Epithelial cell of proximal tubule (primary cell): ENCODE results near the gene TMPRSS3. TPM values are rescaled to one million over a fixed set of nuclear protein-coding genes. Genes with fewer than 3 reads are reported as not detected.

Experiments
- DNase-seq: peaks from one replicate; pipeline ENCODE4 v3.0.0-alpha.2; 2011; ENCODE audit warnings: low read depth
- H3K4me3 ChIP-seq: 2 replicates; pipeline ENCODE4 v1.5.1; 2011; ENCODE audit warnings: low read depth, mild to moderate bottlenecking, low read length
- CTCF ChIP-seq: conservative IDR thresholded peaks from 2 replicates; pipeline ENCODE4 v1.5.1; 2012; ENCODE audit warnings: low read depth, mild to moderate bottlenecking, low read length
- total RNA-seq: library from RNA; depleted of rRNA; stranded (reverse); fragments of >200 nt; gene quantifications from 2 replicates; pipeline ENCODE4 v1.2.3, GENCODE V29; 2015

Gene TMPRSS3
- total RNA-seq, 1 donor from 2014 or later: 2.0 TPM

- no peak for TF ChIP-seq CTCF
- DNase-seq: no peak
- H3K4me3 ChIP-seq: no peak overlapping the region
These were observed 9.5 kb upstream of the TMPRSS3 start for GRCh38 chr21:42405064-42406013.

- H3K4me3 ChIP-seq: no peak overlapping the region
- no peak for DNase-seq
- no peak for TF ChIP-seq CTCF
These were observed 8.7 kb upstream of the TMPRSS3 start for GRCh38 chr21:42404539-42404938.

- TF ChIP-seq CTCF: no peak
- no peak for DNase-seq
- no peak within 1 kb of the TSS for H3K4me3 ChIP-seq
These were observed 7.9 kb upstream of the TMPRSS3 start, which contains the start of gene UBASH3A for GRCh38 chr21:42403611-42404231. Gene UBASH3A, plus strand, starts transcription at chr21:42403902. Its CDS starts 44 bp downstream, at chr21:42403946.

DNA sequence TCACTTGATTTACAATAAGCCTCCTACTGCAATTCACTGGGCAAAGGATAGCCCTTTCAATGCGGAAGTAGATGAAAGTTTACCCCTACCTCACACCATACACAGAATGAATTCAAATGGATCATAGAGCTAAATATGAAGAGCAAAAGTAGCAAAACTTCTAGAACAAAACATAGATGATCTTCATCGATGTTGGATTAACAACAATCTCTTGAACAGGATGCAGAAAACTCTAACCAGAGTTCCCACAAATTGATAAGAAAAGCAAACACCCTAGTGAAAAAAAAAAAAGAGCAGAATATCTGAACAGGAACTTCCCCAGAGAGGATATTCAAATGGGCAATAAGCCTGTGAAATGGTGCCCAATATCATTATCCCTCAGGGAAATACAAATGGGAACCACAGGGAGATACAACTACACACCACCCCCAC lies 6.0 kb upstream of the TMPRSS3 start:
- no peak for TF ChIP-seq CTCF
- H3K4me3 ChIP-seq: no peak overlapping the region
- DNase-seq: no peak

DNA sequence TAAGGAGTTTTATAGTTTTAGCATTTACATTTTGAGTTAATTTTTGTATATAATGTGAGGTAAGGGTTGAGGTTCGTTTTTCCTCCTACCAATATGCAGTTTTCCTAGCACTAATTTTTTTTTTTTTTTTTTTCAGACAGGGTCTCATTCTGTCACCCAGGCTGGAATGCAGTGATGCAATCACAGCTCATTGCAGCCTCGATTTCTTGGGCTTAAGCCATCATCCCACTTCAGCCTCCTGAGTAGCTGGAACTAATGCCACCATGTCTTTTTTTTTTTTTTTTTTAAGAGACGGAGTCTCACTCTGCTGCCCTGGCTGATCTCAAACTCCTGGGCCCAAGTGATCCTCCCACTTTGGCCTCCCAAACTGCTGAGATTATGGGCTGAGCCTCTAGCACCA lies 5.3 kb upstream of the TMPRSS3 start:
- no peak overlapping the region for H3K4me3 ChIP-seq
- DNase-seq: no peak
- TF ChIP-seq CTCF: no peak

- DNase-seq: no peak
- no peak for TF ChIP-seq CTCF
- H3K4me3 ChIP-seq: no peak overlapping the region
These were observed 4.7 kb upstream of the TMPRSS3 start for GRCh38 chr21:42400525-42400924.
